Measurements from ENCODE around the gene KIAA1614.

The KIAA1614 gene, protein sequence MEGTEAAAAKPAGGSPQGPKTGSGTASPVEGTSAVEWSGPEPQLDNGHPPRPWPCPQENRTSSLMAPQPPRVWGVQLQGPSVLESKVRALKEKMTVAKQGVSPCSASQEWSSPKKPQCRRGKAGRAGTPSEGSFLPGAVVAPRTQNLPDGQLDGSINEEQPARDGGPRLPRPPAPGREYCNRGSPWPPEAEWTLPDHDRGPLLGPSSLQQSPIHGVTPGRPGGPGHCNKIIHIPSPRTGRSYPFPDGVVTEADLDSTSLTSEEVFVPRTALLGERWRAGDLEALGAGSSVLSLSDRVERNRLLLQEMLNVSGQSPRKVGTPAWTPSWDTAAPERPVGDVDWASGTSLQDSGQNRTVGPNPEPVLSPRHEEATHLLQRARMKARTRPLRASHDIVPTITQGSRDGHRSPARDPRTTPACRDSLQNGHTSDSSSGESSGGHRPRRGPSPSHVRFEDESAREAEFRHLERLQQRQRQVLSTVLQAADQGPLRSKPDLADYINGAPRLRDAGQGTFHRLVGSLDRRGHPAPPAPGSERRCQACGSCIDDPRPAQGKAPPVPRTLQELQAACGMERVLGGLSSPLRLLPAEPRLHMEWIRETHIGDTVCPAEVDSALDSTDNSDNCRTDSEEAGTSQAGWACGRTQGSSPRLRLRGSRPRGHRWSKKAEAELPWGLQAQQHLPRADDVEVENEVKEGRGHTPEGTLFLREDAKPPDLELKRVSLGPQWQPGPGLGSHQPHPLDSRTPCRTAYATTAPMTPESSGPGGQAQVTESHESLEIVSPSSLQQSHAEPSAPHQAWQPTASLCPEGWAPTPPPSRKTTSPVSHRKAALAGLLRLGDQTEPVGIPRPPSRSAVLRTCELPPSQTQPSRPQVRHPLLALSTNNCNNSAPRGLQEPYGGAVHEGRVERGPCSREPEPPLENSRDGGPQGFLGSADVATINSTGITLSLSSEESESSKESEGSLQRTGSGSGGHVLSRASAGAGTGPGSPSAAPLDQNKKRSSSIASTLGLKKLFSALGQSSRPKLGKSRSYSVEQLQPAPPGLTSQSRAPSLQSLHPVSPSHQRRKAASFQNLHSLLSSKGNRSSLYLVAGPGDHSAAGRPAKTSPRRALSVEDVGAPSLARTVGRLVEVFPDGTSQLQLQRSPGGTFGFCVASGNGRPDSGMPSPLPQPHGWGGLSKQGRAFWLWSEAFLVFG

DNA sequence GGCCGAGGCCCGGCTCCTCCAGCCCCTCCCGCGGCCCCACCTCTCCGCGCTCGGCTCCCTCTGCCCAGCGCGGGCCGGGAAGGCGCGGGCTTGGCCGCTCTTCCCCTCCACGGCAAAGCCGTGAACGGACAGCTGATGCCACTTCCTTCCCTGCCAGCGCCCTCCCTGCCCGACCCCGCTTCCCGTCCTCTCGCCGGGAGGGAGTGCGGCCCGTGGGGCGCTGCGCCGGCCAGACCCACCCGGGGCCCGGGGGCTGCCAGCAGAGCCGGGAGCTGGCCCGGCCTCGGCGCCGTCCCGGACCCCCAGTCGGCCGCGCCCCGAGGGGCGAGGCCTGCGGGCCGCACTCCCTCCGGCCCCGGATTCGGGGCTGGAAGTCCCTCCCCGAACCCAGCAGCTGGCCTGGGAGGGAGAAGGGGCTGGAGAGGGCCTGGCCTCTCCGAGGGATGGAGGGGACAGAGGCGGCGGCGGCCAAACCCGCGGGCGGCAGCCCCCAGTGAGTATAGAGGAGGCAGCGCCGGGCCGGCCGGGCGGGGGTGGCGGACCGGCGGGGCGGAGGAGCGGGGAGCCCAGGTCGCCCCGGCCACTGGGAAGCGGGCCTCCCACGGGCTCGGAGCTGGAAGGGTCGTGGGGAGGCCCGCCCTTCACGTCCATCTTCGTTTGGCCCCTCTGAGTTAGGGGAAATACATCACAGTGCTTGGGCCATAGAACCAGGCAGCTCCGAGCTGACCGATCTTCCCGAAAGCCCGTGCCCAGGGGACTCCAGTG is at the start of gene KIAA1614:
TSS of gene KIAA1614 (plus strand) at position 97 of the 765 bp plus-strand sequence. CDS start at position 444, 347 bp downstream.
- no peak for DNase-seq

DNA sequence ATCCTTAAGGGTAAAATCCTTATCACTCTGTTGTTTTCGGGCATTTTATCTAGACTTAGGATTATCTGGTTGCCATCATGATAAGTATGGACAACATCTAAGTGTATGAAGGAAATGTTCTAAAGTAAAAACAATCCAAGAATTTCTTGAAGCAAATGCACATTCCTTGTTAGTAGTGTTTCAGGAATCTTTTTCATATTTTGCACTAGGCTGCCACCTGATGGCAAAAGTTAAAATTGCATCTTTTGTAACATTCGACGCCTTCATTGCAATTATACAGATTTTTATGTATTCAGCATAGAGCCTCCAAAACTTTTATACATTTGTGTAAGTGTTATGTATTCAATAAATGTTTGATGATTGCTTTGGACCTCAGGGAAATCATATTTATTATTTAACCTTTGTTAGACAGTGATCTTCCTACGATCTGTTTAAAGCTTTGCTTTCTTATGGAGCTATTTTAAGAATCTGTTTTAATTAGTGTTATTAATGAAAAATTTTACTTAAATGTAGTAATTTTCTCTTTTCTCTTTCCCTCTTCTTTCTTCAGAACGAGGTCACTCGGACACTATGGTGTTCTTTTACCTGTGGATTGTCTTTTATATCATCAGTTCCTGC is 49.4 kb upstream of the KIAA1614 start:
- DNase-seq, result peak; percentile 37

DNA sequence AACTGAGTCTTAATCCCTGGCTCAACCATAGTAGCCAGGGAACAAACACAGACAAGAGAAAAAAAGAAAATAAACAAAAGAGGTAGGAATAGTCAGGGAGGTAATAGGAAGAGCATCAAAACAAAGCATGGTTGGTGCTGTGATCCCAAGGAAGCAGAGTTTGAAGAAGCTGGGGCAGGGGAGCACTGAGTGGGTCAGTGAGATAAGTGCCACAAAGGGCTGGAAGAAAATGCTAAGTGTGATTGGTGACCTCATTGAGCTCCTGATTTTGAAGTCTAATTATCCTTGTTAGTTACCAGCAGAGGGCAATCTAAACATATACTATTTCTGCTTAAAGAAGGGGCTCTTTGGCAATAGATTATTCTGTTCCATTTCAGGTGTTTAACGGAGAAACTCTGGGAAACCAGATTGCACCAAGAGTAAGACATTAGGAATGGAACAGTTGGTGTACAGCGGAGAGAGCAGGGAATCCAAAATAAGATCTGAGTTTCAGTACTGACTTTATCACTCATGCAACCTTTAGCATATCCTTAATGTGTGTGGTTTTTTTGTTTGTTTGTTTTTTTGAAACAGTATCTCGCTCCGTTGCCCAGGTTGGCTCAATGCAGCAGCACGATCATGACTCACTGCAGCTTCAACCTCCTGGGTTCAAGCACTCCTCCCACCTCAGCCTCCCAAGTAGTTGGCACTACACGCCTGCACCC is 30.7 kb upstream of the KIAA1614 start:
- DNase-seq, result peak; percentile 35

DNA sequence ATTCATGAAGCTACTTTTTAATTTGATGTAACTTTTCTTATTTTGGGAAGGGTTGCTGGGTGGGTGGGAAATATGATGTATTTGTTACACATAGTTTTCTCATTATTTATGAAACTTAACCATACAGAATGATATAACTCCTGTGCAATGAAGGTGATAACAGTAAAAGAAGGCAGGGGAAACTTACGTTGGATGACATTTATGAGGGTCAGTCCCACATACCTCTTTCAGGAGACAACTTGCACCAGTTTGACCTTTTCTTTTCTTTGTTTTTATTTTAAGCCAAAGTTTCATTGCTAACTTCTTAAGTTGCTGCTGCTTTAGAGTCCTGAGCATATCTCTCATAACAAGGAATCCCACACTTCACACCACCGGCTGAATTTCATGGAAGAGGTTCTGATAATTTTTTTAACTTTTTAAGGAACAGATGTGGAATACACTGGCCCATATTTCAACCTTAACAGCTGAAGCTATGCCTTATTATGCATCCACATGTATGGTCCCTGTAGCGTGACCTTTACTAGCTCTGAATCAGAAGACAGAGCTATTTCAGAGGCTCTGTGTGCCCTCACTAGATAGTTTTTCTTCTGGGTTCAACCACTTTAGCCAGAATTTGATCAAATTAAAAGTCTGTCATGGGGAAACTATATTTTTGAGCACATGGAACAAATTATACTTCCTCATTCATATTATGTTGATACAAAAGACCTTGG is 28.0 kb upstream of the KIAA1614 start:
- no peak for DNase-seq

DNA sequence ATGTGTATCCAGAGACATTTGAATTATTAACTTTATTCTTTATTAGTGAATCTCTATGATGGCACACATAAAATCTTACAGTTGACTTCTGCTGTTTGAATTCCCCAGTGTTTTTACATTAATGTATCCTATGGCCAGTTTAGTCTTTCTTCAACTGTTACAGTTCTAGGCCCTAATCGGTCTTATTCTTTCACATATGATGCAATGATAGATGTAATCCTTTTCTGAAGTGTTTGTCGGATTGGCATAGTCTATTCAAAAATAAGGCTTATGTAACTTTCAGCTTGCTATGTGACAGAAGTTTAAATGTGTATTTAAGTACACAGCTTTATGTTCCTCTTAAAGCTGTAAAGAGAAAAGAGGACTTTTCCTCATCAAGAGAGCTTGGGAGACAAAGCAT is 26.4 kb upstream of the KIAA1614 start:
- DNase-seq, result no peak

DNA sequence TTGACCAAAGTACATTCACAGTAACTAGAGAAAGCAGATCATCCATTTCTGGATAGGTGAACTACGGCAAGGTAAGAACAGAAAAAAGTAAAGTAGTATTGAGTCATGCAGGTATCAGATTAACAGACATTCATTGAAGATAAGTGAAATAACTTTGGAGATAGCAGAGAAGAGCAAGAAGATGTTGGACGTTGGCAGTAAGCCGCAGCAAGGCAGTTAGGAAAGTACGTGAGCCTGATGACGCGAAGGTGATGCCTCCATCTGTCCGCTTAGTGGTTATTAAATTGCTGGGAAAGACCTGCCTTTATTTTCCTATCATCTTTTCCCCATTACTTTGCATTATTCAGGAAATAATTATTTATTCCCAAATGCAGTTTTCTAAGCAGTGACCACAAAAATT is 24.9 kb upstream of the KIAA1614 start:
- DNase-seq, result no peak

DNA sequence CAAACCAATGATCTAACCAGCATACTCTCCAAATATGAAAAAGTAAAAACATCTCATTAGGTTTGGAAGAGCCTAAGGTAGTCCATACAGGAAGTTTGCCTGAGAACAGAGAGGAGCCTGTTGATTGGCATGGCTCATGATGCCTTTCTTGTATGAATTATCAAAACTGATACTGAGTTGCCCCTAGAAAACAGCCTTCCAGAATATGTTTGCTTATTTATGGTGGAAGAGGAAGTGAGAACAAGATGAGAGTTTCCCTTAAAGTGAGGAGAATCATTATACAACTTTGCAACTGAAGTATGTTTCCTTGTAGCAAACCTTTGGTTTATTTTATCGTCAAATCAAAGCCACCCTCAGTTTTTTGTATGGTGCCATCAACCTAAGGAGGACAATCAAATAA is 23.8 kb upstream of the KIAA1614 start:
- no peak for DNase-seq

DNA sequence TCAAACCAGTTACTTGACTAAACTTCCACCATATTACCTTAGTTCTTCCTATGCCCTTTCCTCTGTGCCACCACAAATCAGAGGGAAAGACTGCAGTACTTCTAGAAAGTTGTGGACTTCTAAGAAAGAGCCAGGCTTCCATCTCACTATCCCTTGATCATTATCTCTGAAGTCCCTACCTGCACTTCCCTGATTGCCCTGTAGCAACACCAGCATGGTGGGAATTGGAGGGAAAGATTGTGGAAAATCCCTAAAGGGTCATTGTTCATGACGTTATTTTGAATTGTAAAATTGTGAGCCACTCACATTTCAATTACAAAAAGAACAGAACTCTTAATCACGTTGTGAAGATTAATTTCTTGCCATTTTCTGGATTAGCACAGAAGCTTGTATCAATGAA is 23.4 kb upstream of the KIAA1614 start:
- DNase-seq, result no peak

DNA sequence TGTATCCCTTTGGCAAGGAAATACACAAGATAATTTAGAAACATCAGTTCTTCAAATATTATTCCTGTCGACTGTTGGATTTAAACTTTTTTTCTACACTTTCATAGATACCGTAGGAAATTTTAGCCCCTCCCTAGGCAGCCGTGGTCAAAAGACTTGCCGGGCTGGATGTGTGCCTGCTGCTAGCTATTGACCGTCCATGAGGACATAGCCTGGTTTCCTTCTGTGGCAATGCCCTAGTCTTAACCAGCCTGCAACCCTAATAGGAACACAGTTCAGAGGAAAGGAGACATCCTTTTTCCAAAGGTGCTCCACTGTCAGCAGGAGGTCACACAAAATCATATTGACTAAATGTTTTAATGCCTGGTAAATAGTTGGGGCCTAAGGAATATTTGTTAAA is 20.4 kb upstream of the KIAA1614 start:
- no peak for DNase-seq

DNA sequence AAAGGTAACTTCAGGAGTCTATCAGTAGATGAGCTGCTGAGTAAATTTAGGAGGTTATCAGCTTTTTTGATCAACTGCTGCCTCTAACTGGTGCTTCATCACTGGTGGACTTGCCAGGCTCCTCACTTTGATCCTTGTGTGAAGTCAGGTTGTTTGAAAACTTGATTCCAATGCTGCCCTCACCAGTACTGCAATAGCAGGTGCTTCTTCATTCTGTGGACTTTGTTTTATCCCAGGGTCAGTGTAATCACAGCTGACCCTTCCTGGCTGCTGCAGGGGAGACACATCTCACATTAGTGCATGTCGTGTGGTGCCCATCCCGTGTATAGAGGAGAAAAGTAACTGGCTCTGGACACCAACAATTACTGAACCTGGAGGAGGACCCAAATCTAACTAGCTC is 20.0 kb upstream of the KIAA1614 start:
- no peak for DNase-seq

DNA sequence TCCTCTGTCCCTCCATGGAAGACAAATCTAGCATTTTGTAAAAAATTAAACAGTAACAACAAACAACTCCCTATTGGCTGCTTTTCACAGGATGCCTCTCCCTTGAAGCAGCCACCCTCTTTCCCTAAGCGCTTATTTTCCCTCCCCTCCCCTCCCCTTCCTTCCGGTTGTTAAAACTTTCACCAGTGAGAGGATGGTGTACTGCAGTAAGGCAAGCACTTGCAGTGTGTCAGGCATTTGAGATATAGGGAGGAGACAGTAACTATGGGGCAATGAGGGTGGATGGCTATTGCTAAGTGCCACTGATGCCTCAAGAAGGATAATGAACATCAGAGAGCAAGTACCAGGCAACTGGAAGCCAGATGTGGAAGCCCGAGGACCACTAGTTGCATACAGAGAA is 19.1 kb upstream of the KIAA1614 start:
- DNase-seq, result no peak

DNA sequence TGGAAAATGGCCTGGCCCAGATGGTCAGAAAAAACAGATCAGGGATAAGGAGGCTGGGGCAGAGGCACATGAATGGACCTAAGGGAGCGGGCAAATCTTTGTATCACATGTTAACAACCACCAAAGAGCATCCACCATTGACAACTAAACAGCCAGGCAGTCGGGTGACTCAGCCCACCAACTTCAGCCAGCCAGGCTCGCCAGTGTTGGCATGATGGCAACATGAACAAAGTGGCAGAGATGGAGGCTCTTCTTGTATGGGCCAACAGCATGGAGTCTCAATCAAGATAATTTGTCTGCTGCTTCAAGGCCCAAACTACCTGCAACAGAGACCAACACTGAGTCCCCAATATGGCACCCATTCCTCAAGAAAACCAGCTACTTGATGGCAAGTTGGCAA is 16.5 kb upstream of the KIAA1614 start:
- no peak for DNase-seq

DNA sequence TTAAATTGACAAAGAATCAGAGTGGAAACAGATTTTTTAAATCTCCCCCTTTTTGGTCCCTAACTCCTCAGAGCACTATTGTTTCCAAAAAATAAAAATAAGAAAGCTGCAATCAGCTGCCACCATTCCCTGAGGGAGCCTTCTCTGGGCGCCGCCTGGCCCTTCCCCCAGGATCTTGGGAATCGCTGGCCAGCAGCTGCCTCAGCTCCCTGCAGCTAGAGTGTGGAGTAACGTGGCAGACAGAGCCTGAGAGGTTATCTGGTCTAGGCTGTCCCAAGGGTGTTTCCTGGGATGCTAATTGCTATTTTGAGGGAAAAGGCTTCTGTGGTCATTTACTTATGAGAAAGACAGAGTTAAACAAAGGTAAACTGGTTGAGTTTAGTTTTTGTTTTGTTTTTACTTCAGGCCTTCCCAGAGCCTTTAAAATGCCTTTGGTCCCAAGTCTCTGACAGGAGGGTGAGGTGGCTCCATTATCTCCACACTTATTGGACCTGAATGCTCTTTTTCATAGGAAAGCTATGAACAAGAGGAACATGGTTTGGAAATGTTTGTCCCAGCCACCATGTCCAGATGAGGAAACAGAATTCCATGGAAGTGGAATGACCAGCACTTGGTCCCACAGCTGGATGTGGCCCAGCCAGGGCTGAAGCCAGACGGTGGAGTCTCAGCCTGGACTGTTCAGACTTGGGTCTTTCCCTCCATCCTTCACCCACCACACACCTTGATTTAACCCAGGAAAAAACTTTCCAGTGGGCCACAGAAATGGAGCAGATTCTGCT is 14.1 kb upstream of the KIAA1614 start:
- no peak for DNase-seq

DNA sequence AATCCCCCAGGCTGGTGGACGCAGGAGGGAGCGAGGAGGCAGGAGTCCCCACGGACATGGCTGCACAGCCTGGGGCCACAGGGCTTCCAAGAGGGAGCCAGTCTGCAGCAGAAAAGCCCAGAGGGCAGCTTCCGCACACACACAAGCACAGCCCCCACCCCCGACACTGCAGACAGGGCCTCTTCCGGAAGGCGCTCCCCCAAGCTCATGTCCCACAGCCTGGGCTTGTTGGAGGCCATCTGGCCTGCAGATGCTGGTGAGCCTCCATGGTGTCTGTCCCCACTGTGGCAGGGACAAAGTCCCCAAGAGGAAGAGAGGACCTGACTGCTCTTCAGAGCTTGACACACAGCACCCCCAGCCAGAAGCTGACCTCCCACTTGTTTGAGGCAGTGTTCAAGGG is 13.4 kb upstream of the KIAA1614 start:
- no peak for DNase-seq

DNA sequence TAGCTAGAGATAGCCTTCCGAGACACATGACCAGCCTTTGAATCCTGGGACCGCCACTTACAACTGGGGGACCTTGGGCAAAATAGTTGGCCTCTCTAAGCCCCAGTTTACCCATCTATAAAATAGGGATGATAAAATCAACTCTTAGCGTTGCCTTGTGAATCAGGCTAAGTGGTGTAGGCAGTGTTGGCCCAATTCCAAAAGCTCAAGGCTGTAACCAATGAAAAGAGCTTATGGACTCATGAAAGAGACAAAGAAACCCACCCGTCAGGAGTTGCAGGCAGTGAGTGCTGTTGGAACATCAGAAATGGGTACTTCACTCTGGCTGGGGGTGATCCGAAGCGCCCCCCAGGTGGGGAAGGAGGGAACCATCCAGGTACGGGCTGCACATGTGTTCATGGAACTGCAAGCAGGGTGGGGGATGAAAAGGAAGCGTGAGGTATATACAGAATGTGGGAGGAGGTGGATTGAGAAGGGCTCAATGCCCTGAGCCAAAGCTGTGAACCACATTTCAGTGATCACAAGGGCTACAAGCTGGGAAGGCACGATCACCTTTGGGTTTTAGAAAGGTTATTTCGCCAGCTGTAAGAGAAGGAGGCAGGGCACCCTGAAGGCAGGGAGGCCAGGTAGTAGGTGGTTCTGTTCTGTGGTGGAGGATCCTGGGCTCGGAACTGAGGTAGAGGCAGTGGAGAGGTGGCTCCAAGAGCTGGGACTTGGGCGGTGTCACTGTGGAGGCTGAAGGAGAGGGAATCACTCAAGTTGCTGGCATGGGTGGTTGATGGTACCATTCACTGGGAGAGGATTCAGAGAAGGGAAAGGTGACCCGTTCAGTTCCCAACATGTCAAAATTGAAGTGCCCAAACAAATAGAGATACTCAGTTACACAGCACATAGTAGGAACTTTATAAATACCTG is 11.4 kb upstream of the KIAA1614 start:
- no peak for DNase-seq

DNA sequence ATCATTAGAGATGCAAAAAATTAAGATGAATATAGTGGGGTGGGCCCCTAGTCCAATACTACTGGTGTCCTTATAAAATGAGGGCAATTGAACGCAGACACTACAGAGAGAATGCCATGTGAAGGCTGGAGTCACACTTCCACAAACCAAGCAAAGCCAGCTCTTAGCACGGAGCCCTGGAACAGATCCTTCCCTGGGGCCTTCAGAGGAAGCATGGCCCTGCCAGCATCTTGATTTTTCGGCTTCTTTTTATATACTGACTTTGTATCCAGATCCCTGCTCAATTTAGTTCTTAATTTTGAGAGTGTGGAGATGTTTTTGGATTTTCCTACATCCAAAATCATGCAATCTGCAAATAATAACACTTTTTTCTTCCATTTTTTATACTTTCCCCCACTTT is 10.2 kb upstream of the KIAA1614 start:
- no peak for DNase-seq

DNA sequence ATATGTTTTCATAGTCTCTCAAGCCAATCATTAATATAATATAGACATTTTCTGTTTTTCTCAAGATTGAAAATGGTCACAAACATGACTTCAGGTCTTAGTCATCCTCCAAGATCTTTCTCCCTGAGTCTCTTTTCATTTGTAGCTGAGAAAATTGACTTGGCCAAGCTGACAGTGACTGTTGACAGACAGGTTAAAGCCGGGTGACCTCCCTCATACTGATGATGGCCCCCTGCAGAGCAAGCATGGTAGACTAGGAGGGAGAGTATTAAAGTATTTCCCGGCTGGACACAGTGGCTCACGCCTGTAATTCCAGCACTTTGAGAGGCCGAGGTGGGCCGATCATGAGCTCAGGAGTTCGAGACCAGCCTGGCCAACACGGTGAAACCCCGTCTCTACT is 6.8 kb upstream of the KIAA1614 start:
- no peak for DNase-seq

DNA sequence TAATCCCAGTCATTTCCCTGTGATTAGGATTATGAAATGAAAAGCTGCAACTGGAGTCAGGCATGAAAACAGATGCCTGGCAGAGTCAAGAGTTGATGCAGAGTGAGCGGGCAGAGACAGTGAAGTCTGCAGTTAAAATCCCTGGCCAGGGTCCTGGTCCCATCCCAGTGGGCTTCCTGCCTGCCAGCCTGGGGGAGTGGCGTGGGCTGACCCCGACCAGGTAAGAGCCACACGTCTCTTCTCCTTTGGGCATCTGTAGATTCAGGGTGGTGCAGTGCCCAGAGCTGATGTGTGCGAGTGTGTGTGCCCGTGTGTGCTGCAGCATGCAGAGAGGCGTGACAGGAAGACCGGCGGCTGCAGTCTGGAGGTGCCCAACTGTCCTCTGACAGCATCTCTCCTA is 6.2 kb upstream of the KIAA1614 start:
- DNase-seq, result no peak

All from activated CD4-positive, alpha-beta T cell treated with anti-CD3 and anti-CD28 coated beads, Interleukin-10, Interleukin-2, amounts not matched to agents 100 ng/mL and 50 ng/mL, durations not matched to agents 16 hours and 8 hours (primary cell).